Measurements from ENCODE around the gene NAALADL1.

- no peak for TF ChIP-seq CTCF (IDR thresholded peaks at IDR 0.05; ENCODE audit: low read depth, low read length)
- no peak for TF ChIP-seq EZH2phosphoT487 (IDR thresholded peaks at IDR 0.05; ENCODE audit: low read depth)
These were observed at the start of gene NAALADL1 for GRCh38 chr11:65058419-65059054.

Data from OCI-LY3 (cell line).